Activated T-helper 1 cell treated with anti-CD3 and anti-CD28 coated beads, Interleukin-2, amount 50 U/mL, for 16 hours (primary cell): ENCODE data around the gene SYT15.
A peak's percentile ranks its signal among the peaks of the same experiment; 100 is the strongest.

Experiments
- DNase-seq, 2 donors: peaks; one replicate each; pipeline ENCODE4 v3.0.0-alpha.2; 2020; ENCODE audit warnings: low read depth in 1 of 2, low spot score in 1 of 2

SYT15 gene

DNA sequence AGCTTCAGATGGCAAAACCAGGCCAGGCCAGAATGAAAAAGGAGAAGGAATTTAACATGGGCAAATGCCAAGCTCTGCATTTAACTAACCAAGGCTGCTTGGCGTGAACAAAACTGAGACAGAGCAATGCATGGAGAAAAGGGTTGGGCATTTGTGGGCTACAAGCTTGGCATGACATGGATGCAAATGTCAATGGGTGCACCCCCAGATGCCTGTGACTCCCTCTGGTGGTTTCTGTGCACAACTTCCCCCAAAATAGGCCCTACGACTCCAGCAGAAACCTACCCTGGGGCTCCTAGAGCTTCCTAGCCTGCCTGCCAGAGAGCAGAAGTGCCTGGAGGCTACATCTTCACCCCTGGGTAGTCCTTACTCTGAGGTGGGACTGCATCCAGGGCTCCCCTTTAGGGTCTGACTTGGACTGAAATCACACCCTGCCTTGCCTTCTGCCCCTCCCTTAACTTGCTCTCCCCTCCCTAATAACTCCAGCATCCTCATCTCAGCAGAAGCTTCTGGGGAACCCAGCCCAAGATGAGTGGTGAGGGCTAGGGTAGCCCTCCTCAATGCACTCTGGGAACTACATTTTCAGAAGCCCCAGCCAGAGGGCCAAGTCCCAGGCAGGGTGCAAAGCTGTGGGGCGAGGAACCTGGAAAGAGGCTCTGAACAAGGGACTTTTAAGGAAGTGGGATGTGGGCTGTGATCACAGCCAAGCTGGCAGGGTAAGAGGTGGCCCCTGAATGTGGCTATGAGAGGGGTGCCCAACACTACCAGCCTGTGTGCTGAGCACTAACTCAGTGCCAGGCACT is 33.7 kb upstream of the SYT15 start:
- DNase-seq, result peak in 1 of 2 donors; percentile 3

DNA sequence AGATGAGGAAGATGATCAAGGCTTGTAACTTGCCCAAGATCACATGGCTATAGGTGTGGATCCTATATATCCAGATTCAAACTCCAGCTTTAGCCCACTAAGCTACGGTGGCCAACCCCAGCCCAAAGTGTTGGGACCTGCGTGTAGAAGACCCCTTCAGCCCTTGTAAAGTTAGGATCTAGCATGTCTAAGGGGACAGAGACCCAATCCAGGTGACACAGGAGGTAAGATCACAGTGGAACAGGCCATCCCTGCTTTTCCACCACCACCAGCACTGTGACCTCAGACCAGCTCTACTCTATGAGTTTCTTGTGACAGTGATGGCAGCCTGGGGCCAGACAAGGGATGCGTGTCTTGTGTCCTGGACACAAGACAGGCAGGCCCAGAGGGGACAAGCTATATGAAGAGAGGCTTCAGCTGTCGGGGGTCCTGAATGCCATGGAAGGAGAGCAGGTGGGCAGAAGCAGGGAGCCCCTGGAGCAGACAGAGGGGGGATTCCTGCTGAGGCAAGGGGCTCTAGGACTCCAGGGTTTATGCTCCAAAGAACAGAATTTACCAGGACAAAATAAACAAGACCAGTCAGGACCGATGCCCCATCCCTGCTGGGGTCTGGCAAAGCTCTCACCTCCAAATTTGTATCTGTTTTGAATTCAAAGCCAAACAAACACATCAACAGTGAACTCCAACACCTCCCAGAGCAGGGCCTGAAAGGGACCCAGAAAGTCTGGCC is 32.9 kb upstream of the SYT15 start:
- DNase-seq, result peak in 1 of 2 donors; percentile 3

DNA sequence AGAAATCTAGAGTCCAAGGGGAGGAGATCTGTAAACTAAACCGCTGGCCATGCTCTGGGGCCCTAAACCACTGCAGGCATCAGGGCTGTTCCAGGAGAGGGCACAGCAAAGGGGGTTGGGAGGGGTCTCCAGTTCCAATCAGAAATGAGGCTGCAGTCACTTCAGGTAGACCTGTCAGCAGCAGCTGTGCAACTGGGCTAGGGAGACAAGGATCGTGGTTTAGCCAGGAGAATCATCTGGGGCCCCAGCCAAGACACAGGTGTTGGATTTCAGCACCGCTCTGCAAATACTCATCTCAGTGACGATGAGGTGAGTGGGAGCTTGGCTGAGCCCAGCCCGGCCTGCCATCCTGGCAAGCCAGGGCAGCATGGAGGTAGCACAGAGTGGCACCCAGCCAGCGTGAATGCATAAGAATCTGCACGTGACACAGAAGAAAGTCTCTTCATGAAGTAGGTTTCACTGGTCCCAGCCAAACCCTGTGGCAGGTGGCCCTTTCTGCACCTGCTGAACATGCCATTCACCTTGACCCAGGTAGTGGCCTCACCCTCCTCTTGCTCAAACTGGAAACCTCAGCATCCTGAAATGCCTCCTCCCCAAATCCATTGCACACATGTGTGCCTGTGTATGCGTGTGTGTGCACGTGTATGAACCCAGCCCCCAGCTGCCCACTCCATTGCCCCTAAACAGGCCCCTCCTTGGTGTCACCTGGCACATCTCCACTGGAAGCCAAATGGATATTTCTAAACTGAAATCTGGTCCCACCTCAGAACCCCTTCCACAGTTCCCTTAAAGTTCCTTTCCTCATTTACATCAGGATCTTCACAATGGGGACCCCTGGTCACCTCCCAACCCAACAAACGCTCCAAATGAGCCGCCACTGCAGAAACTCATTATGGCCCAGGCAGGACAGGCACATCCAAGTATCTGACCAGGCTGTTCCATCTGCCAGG is 32.1 kb upstream of the SYT15 start:
- peak in 1 of 2 donors; percentile 3 for DNase-seq

DNA sequence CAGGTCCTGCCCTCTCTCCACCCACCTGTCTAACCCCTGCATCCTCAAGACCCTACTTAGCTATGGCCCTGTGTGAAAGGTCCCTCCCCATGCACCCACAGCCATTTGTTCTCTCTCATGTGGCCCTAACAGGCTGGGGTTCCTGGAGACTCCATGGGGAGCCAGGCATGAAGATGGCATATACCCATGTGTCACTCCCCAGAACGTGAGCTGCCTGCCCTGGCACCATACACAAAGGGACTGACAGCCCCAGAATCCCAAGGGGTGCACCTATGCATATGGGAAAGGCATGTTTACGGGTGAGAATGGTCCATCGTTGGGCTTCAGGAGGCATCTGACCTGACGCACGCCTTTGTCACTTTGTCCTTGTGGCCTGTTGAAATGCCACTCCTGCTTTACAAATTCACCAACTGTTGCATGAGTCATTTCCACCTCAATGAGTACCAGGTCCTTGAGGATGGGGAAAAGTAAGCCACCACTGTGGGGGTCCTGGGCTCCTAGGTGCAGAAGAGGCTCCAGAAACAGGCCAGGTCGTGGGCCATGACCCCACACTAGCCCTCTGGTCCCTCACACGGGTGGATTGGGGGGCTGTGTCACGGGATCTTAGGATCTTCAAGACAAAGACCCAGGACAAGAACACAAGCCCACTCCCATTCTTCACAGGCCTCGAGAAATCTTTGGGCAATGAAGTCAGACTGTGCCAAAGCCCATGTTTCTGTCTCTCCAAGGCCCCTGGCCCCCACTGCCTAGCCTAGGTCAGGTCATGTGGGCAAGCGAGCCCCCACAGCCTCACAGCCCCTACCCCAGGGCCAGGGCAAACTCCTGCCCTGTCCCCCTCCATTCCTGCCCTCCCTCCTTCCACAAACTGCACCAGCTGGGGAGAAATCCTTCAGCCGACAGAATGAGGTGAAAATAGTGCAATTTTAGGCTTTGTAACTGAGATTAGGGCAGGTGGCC is 31.1 kb upstream of the SYT15 start:
- DNase-seq, result peak in 1 of 2 donors; percentile 3

DNA sequence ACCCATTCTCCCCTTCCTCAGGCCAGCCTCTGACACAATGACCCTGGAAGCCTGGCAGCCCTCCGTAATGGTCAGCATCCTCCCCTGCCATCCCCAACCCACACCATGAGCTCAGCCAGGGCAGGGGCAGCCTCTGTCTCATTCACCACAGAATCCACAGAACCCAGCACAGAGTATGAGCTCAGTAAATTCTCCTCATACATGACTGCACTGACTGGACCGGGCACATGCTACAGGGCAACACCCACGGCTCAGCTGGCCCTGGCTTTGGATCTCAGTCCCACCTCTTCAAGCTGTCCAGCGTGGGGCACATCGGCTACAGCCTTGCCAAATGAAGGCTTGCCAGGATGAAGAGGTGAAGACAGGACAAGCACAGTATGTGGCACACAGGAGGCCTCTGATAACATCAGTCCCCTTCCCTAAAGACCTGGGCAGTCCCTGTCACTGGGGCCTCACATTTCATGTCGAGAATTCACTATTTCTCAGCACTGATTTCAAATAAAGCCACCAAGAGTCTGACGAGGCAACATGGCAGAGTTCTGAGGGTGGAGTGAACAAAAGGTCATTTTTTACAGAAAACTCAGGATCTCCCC is 30.3 kb upstream of the SYT15 start:
- DNase-seq, result no peak

DNA sequence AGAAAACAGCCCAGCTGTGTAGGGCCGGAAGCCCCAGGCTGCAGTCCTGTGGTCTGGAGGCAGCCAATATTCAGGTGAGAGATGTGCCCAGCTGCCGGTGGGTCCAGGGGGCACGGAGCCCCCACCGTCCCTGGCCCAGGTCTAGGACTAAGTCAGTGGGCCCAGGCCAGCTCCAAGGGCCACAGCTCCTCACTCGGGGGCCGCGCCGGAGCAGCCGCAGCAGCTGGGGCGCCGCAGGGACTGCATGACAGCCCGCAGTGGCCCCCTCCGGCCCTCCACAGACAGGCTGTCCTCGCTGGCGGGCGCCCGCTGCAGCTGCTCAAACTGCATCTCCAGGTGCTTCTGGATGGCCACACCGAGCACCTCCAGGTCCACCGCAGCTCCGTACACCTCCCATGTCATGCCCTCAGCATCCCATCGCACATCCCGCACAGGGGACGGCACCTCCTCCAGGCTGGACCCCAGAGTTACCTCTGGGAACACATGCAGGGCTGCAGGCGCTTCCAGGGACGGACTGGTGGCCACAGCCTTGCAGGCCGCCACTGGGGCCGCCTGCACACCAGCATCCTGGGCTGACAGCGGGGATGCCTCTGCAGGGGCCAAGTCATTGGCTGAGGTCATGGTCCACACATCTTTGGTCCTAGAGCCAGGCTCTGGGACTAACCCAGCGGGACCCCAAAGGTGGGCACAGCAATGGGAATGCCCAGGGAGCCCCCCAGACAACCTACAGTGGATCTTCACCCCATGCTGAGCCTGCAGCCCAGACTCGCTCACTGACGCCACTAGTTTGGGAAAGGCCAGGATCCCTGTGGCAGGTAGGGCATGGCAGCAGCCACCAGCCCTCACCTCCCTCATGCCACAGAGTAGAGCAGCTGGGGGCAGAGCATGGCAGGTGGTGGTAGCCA is 29.5 kb upstream of the SYT15 start:
- no peak for DNase-seq

DNA sequence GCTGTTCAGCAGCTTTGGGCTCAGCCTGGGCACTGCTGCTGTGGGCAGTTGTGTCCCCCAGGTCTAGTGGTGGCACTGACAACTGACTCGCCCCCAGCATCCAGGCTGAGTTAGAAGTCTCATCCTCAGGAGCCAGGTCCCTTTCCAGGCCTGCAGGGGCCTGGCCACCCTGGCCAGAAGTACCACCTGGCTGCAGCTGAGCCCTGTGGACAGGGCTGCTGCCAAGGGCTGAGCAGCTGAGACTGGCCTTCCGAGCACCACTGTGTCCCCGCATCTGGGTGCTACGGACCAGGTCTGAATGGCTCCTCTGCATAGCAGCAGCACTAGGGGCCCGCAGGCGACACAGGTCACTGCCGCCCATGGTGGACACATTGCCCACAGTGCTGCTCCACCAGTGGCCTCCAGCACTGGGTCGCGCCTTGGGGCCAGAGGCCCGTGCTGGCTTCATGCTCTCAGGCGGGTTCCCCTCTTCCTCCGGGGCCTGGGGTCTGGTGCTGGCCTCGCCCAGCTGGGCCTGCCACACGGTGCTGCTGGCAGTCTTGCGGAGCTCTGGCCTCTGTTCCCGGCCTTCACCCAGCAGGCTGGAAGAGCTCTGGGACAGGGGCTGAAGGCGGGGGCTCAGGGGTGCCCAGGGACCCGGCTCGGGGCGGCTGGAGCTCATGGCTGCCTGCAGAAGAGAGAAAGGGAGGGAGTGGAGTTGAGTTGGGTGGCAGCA is 28.7 kb upstream of the SYT15 start:
- DNase-seq, result no peak

DNA sequence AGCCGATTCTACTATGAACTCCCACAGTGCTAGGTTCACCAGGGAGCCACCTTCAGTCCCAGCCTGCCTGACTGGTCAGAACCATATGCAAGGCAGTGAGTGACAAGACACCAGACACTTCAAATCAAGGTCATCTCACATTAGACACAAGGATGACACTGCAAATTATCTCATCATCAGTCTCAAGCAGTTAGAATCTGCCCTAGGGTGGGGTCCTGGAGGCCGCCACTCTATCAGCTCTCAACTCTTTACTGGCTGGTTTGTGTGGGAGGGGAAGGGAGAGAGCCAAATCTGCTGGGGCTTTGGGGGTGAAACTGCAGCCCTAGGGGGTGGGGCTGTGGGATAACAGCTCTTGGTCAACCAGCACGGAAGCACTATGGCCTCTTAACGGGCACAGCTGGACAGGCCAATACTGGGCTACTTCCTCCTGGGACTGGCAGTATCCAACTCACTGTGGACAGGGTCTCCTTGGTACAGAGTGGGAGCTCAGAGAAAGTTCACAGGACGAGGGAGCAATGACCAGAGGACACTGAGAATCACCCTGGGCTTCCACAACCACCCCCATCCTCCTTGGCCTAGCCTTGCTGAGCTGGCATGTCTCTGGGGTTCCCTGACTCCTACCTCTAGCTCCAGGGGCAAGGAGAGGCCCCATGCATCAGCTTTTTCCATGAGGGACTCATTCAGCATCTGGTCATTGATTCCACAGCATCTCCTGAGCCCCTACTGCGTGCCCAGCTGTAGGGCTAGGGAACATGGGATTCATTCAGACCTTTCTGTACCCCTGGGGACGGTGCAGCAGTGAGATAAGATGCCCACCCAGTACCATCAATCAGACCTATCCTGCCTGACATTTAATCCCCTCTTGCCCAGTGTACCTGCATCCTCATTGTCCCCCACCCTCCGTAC is 27.9 kb upstream of the SYT15 start:
- no peak for DNase-seq

DNA sequence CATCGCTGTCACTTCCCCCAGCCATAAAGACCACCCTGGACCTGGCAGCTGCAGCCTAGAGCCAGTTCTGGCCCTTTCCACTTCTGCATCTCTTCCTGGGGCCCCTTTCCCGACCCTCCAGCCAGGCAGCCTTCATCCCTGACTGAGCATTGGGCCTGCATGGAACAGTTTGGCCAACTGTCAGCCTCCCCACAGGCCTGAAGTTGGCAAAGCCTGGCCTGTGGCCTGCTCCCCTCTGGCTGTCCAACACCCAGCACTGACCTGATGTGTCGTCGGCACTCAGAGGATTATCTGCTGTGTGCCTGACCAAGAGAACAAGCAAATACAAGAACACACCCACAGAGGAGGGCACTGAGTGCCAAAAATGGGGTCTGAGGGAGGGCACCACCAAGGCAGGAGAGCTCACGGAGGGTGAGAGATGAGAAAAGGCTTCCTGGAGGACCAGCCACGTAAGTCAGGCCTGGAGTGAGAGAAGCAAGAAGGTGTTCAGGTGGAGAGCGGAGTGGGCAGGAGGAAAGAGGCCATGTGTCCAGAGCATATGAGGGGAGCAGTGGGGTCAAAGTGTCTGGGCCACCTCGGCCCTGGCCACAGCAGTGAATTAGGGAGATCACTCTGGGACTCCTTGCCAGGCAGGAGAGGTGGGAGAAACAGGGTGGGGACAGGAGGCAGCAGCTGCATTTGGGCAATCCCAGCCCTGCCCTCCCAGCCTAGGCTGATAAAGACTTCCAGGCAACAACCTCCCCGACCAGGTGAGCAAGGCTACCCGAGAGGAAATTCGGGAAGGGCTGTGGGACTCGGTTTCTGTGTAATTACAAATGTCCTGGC is 27.0 kb upstream of the SYT15 start:
- DNase-seq, result no peak

DNA sequence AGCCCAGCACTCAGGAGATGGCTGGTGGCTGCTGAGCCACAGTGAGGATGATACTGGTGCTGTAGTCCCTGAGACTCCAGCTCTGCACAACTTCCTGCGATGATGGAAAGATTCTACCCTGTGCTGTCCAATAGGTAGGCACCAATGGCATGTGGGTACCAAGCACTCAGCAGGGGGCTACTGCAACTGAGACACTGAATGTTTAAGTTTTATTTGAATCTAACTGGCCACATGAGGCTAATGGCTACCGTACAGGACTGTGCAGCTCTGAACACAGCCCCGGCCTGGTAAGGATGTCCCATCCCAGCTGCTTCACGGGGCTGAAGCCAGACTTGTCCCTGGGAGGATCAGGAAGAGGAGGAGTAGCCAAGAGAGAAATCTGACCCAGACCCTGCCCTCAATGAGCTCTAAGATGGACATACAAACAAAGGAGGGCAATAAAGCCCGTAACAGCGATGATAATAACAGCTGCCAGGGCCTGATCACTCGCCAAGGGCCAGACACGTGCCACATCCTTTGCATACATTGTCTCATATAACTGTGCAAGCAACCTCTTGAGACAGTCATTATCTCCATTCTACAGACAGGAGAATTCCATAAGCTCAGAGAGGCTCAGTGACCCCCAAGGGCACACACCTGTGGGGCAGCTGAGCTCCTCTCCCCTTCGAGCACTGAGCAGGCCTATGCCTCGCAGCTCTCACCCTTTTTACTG is 26.2 kb upstream of the SYT15 start:
- no peak for DNase-seq

DNA sequence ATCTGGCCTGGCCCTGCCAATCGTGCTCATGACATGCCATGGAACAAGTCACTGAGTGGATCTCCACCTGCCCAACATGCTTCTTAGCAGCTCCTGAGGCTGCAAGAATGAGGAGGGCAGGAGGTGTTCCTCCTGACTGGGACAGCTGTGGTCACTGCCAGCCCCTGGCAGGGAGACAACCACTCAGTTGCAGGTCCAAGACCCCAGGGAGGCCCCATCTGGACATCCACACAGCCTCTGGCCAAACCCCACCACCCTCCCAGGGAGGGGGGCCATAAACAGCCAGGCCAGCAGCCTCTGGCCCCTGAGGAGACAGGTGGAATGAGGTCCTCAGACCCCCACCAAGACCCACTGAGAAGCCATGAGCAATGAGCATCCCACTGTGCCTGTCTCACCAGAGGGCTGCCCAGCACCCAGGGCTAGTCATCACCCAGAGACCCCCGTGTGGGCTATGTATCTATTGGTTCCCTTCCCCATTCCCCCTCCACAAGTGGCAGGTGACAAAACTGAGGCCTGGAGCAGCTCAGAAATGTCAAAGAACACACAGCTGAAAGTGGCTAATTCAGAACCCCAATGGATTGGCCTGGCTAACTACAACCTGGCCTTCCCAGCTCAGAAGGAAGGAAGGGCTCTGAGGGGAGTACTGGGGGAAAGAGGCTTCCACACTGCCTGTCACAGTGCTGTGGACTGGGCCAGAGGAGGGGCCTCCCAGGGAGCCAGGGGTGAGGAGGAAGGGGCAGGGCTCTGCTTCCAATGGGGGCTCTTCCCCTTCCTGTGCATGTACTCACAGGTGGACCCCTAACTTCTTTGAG is 25.5 kb upstream of the SYT15 start:
- no peak for DNase-seq

DNA sequence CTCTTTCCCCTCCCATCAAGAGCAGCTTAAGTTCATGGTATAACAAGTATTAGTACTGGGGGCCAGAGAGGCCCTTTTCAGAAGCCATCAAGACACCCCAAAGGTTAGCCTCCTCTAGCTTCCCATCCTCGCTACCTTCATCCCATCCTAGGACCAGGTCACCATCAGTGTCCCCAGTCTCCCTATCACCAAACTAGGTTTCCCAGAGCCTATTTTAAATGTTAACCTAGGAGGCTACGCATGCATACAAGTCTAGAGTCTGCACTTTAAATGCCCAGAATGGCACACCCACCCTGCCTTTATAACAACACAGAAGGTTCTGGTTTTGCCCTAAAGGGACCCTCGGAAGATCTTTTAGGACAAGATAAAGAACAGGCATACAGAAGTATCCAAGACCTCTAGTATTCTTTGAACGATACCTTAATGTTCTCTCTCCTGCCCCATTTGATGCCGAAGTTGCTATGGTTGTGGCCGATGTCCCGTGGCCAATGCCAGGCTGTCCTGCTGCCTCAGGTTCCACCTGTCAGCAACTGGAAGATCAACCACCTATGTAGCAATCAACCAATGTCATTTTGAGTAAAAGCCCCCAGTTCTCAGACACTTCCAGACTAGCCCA is 24.7 kb upstream of the SYT15 start:
- no peak for DNase-seq

DNA sequence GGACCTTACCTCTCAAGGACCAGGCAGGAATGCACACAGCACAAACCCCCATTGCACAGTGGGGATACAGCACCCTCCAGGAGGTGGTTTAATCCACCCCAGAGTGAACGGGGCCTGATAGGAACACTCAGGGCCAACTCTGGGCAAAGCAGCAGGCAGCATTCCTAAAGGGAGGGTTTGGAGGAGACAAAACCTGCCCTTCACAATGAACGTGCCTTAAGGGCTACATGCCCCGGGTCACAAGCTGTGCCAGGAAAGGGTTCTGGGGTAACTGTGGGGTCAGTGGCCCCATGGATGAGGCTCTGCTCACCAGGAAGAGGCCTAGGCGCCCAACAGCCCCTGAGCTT is 23.6 kb upstream of the SYT15 start:
- DNase-seq, result no peak

DNA sequence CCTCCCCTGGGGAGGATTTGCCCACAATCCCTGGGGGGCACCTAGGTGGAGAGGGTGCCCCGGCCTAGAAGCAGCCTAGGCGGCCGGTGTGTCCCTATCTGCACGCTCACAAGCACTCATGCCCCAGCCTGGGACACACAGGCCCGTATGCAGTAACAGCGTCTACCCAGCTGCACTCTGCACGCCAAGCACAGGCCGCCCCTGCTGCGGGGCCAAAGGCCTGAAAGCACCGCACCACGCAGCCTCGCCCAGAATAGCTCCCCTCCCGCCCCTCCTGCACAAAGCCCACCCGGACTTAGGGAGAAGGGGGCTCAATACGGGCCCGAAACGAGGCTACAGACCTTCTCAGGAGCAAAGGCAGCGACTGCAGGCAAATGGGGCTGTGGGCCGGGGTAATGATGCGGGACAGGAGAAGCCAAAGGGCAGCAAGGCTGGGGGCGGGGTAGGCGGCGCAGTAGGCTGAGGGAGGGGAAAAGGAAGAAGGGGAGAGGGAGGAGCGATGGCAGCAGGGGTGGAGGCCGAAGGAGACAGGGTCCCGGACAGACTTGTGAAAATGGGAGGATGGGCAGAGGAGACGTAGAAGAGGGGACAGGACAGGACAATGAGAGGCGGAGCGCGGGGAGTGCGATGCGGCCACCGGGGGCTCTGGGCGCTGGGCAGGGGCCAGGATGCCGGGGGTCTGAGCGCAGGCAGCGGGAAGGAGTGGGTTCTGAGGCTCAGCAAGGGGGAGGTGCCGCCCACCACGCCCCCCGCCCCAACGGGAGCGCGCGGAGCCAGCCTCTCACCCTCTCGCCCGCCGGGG is 23.0 kb upstream of the SYT15 start:
- no peak for DNase-seq
